ENCODE data around the gene ARHGEF19. TPM values are rescaled to one million over a fixed set of nuclear protein-coding genes. Genes with fewer than 3 reads are reported as not detected.

Gene ARHGEF19
- total and polyA plus RNA-seq, 2 of the 4 experiments (the other 2 are of a cell fraction): 4.5 to 16.8 TPM

DNA sequence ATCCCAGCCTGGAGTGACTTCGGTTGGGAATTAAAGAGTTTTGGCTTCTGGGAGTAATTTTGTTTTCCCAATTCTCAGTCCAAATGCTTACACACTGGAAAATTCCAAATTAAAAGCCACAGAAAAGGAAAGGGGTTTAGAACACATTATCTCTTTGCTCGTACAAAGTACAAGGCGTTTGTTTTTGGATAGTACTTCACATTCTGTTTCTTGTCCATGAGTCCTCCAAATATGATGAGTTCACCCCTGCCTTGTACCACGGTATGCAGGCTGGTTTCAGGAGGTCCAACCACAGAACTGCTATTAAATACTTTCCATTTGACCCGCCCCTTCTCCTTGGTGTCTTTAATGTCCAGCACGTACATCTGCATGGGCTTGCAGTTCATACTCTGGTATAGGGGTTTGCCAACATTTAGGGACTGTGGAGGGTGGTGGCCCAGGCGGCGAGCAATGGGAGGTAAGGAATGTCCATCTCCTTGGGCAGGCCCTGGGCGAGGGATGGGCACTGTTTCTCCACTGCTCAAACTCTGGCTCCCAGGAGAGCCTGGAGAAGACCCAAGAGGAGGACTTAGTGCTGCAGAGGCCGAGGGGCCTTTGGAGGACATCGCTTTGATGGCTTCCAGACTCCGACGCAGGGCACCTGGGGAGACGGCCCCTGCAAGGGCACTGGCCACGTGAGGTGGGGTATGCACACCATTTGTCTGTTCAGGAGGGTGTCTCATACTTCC is 38.2 kb upstream of the ARHGEF19 start:
- peaks cover 31% of the 10 kb centered on the region for H3K36me3 ChIP-seq (ENCODE audit: control insufficient read depth, insufficient read depth, low read length)
- no peak overlapping the region for H3K23ac ChIP-seq (ENCODE audit: low read depth, low read length)
- no peak overlapping the region for H2AK9ac ChIP-seq (replicated peaks; ENCODE audit: low read depth, low read length, poor library complexity)
- H4K91ac ChIP-seq (ENCODE audit: insufficient read depth, low read depth, low read length): no peak overlapping the region
- H3K27ac ChIP-seq (ENCODE audit: insufficient read depth, low read length): no peak overlapping the region
- no peaks in the 10 kb centered on the region for H3K9me3 ChIP-seq (ENCODE audit: control insufficient read depth, insufficient read depth, low read length)
- ChIA-PET CTCF (no interaction called here), POLR2A (ENCODE audit: unreplicated experiment) (no interaction called here)
- WGBS, 2 experiments (ENCODE audit: extremely low coverage in 2 of 2, insufficient read length in 1 of 2): 100% methylated on average over 1 of the region's 15 CpGs; no CpG with 5 or more reads in 1 of the 2 experiments
- H4K8ac ChIP-seq (ENCODE audit: low read depth in 2 of 2, low read length in 2 of 2): no peak overlapping the region
- 0 out of 2 replicates have a peak overlapping the region, but pooled peaks have one; percentile 12 for H2BK120ac ChIP-seq (ENCODE audit: low read depth, low read length)
- TF ChIP-seq MXI1 (IDR thresholded peaks at IDR 0.05; ENCODE audit: borderline replicate concordance, low read depth, low read length) (no peak), MAZ (IDR thresholded peaks at IDR 0.05; ENCODE audit: borderline replicate concordance, low read depth, low read length) (no peak), RFX5 (IDR thresholded peaks at IDR 0.05; ENCODE audit: low read depth, low read length) (no peak), FOS (IDR thresholded peaks at IDR 0.05; ENCODE audit: low read depth, low read length) (no peak)
- TF ChIP-seq, protein P1, sequence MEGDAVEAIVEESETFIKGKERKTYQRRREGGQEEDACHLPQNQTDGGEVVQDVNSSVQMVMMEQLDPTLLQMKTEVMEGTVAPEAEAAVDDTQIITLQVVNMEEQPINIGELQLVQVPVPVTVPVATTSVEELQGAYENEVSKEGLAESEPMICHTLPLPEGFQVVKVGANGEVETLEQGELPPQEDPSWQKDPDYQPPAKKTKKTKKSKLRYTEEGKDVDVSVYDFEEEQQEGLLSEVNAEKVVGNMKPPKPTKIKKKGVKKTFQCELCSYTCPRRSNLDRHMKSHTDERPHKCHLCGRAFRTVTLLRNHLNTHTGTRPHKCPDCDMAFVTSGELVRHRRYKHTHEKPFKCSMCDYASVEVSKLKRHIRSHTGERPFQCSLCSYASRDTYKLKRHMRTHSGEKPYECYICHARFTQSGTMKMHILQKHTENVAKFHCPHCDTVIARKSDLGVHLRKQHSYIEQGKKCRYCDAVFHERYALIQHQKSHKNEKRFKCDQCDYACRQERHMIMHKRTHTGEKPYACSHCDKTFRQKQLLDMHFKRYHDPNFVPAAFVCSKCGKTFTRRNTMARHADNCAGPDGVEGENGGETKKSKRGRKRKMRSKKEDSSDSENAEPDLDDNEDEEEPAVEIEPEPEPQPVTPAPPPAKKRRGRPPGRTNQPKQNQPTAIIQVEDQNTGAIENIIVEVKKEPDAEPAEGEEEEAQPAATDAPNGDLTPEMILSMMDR (conservative IDR thresholded peaks at IDR 0.05; ENCODE audit: low read depth, low read length): no peak
- TF ChIP-seq, protein P2, sequence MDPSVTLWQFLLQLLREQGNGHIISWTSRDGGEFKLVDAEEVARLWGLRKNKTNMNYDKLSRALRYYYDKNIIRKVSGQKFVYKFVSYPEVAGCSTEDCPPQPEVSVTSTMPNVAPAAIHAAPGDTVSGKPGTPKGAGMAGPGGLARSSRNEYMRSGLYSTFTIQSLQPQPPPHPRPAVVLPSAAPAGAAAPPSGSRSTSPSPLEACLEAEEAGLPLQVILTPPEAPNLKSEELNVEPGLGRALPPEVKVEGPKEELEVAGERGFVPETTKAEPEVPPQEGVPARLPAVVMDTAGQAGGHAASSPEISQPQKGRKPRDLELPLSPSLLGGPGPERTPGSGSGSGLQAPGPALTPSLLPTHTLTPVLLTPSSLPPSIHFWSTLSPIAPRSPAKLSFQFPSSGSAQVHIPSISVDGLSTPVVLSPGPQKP (IDR thresholded peaks at IDR 0.05; ENCODE audit: borderline replicate concordance, low read depth, low read length): no peak
- no peak overlapping the region for H4K5ac ChIP-seq (ENCODE audit: low read depth, low read length)
- no TSS peak for BruUV-seq (replicated peaks)
- H3K4ac ChIP-seq (ENCODE audit: low read depth, low read length): no peak overlapping the region
- no peak overlapping the region for H3K9ac ChIP-seq (ENCODE audit: low read depth, low read length)
- dilution Hi-C loops (cut with HindIII; ENCODE audit: low sequenced_read_pairs, unreplicated experiment) (no loop called here), in situ Hi-C loops (cut with MboI; ENCODE audit: low sequenced_read_pairs) (no loop called here), intact Hi-C loops (cut with micrococcal nuclease) (no loop called here)
- peaks cover 19 to 41% of the 10 kb centered on the region in 2 experiments for H3K79me1 ChIP-seq (ENCODE audit: low read depth in 1 of 2, low read length in 2 of 2)
- H3K4me3 ChIP-seq (ENCODE audit: insufficient read depth, low read depth, low read length): no peak overlapping the region
- peaks cover 3% of the 10 kb centered on the region; the same call in 1 of the 2 replicates for H4K20me1 ChIP-seq (ENCODE audit: insufficient read depth, low read length)
- no peak overlapping the region for H2BK5ac ChIP-seq (ENCODE audit: low read depth, low read length, poor library complexity, severe bottlenecking)
- ATAC-seq (ENCODE audit: low read depth) (peak; percentile 48), DNase-seq (peak; percentile 57)
- H3K27me3 ChIP-seq (ENCODE audit: control insufficient read depth, insufficient read depth, low read length): no peaks in the 10 kb centered on the region
- H2AFZ ChIP-seq (replicated peaks; ENCODE audit: low read length, poor library complexity): no peak overlapping the region
- no peak overlapping the region for H3K56ac ChIP-seq (ENCODE audit: extremely low read depth, insufficient read depth, low read length)
- no peak overlapping the region for H2BK15ac ChIP-seq (ENCODE audit: low read depth, low read length)
- peaks cover 20% of the 10 kb centered on the region for H3K9me1 ChIP-seq (ENCODE audit: insufficient read depth, low read length)
- no peak overlapping the region for H3K4me2 ChIP-seq (ENCODE audit: low read depth, low read length)
- no peak overlapping the region for H2BK20ac ChIP-seq (ENCODE audit: low read depth, low read length)
- H2AK5ac ChIP-seq (ENCODE audit: low read depth, low read length): no peak overlapping the region; the same call in 1 of the 2 replicates
- H3K4me1 ChIP-seq (ENCODE audit: control insufficient read depth, insufficient read depth, low read length): peaks cover 20% of the 10 kb centered on the region
- H3K18ac ChIP-seq (ENCODE audit: low read depth, low read length): no peak overlapping the region
- 0 out of 2 replicates have a peak overlapping the region, but pooled peaks have one; percentile 14 for H3K14ac ChIP-seq (replicated peaks; ENCODE audit: low read depth, low read length)
